Kidney (tissue), 14 donors: Measurements from ENCODE around the gene LDLRAD3. TPM values are rescaled to one million over a fixed set of nuclear protein-coding genes. Genes with fewer than 3 reads are reported as not detected.

Source experiments
- DNase-seq, 5 donors: peaks; one replicate each; pipeline ENCODE4 v3.0.0-alpha.2; 2013 to 2020
- FAIRE-seq: peaks from 2 replicates; lab custom pipeline; 2012; peaks lifted over from hg19 to GRCh38; lab: Jason Lieb, UNC
- H3K27ac ChIP-seq, 2 donors: one replicate each; pipeline ENCODE4 v1.7.0; 2013; ENCODE audit warnings: low read depth in 2 of 2, low read length in 2 of 2, inconsistent platforms in 1 of 2
- H3K27me3 ChIP-seq: one replicate; pipeline ENCODE4 v1.7.1; 2013; ENCODE audit warnings: low read length, inconsistent platforms; ENCODE audit not compliant: control insufficient read depth, insufficient read depth
- H3K36me3 ChIP-seq, 3 donors: one replicate each; pipeline versions ENCODE4 v1.7.0 to v1.7.1; 2013; ENCODE audit warnings: low read length in 3 of 3, control low read depth in 1 of 3, inconsistent platforms in 1 of 3; ENCODE audit not compliant: insufficient read depth in 3 of 3, control insufficient read depth in 2 of 3
- H3K4me1 ChIP-seq, 3 donors: one replicate each; pipeline versions ENCODE4 v1.7.0 to v1.7.1; 2013; ENCODE audit warnings: low read length in 3 of 3, inconsistent platforms in 1 of 3, low read depth in 1 of 3; ENCODE audit not compliant: control insufficient read depth in 2 of 3, insufficient read depth in 2 of 3
- H3K4me3 ChIP-seq, 3 donors: one replicate each; pipeline versions ENCODE4 v1.7.0 to v1.8.1; 2013; ENCODE audit warnings: low read length in 3 of 3, control low read depth in 1 of 3, inconsistent platforms in 1 of 3
- H3K9ac ChIP-seq, 3 donors: one replicate each; pipeline versions ENCODE4 v1.7.0 to v1.7.1; 2013; ENCODE audit warnings: low read length in 3 of 3, control low read depth in 1 of 3, inconsistent platforms in 1 of 3
- H3K9me3 ChIP-seq, 3 donors: one replicate each; pipeline versions ENCODE4 v1.7.0 to v1.7.1; 2013; ENCODE audit warnings: low read length in 3 of 3, control low read depth in 1 of 3, inconsistent platforms in 1 of 3; ENCODE audit not compliant: control insufficient read depth in 2 of 3, insufficient read depth in 1 of 3
- intact Hi-C: fragments of 100-400 bp; cut with DNase I; formaldehyde crosslinking; loops from one replicate; pipeline ENCODE4 v1.11.1; 2022
- polyA plus RNA-seq: library from polyadenylated mRNA; stranded (reverse); fragments of 350-450 nt; fragmentation: Illumina TruSeq; extraction: RNeasy Lipid Tissue Mini Kit (QIAGEN cat#74804); gene quantifications from one replicate; pipeline ENCODE4 v1.2.3, GENCODE V29; 2014; ENCODE audit warnings: low read depth, low replicate concordance; ENCODE audit not compliant: insufficient read depth
- total RNA-seq: library from RNA; stranded (reverse); fragmentation: NEBNext Ultra II Directional; extraction: Animal tissue kit (Norgen Biotek cat#: 25700); gene quantifications from one replicate; pipeline ENCODE4 v1.2.1, GENCODE V29; 2021
- TF ChIP-seq, protein P1 (sequence below): IDR thresholded peaks from 3 replicates; pipeline ENCODE4 v1.5.1; 2012; ENCODE audit warnings: mild to moderate bottlenecking, moderate library complexity, borderline replicate concordance; ENCODE audit not compliant: insufficient read depth; ENCODE audit errors: extremely low read depth
- donor health status: control.
- donor health status: control.
- donor health status: control.
- donor health status: control.
- donor health status: control.
- donor health status: DM: yes; HTN: yes; CAD: no.
- donor health status: Normal renal cell carcinoma (clear cell type).

LDLRAD3 gene
- total and polyA plus RNA-seq, 2 donors from 2014 or later: 1.2 to 14.2 TPM

DNA sequence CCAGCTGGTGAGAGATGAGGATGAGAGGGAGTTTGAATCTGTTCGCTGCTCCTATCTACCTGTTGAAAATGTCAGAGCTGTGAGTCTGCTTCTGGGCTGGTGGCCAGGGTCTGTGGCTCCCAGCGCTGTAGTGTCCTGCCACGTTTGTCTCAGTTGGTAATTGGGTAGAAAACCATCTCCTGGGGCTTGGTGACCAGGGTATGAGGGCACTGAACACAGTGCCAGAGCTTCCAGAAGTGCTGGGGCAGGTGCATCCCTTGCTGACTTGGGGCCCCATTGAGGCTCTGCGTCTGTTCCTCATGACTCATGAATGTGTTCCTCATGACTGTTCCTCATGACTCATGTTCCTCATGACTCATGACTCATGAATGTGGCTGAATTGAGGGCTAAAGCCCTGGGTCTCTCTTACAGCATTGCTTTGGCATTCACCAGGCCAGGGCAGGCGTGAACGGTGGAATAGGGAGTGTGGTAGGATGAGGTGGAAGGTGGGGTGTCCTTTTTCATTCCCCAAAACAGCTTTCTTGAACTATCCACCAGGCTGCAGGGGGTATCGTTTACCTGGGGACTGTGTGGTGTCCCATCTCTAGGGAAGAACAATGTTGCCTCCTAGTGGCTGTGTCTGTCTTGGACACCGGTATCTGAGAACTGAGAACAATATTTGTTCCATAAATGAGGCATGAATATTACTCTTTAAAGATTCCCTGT, 205.8 kb downstream of the LDLRAD3 start:
- FAIRE-seq: no peak
- peaks cover 0 to 8% (median 4%) of the 10 kb centered on the region in 3 donors for H3K4me1 ChIP-seq
- intact Hi-C loops: no loop called here
- peak overlapping the region in 1 of 2 donors; percentile 27 for H3K27ac ChIP-seq
- TF ChIP-seq, protein P1, sequence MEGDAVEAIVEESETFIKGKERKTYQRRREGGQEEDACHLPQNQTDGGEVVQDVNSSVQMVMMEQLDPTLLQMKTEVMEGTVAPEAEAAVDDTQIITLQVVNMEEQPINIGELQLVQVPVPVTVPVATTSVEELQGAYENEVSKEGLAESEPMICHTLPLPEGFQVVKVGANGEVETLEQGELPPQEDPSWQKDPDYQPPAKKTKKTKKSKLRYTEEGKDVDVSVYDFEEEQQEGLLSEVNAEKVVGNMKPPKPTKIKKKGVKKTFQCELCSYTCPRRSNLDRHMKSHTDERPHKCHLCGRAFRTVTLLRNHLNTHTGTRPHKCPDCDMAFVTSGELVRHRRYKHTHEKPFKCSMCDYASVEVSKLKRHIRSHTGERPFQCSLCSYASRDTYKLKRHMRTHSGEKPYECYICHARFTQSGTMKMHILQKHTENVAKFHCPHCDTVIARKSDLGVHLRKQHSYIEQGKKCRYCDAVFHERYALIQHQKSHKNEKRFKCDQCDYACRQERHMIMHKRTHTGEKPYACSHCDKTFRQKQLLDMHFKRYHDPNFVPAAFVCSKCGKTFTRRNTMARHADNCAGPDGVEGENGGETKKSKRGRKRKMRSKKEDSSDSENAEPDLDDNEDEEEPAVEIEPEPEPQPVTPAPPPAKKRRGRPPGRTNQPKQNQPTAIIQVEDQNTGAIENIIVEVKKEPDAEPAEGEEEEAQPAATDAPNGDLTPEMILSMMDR: no peak
- H3K9me3 ChIP-seq: no peaks in the 10 kb centered on the region
- DNase-seq: peak in 4 of 5 donors; percentile 22 to 87 (median 71)
- H3K4me3 ChIP-seq: no peak overlapping the region
- H3K9ac ChIP-seq: no peak overlapping the region
- H3K36me3 ChIP-seq: no peaks in the 10 kb centered on the region
- no peaks in the 10 kb centered on the region for H3K27me3 ChIP-seq

DNA sequence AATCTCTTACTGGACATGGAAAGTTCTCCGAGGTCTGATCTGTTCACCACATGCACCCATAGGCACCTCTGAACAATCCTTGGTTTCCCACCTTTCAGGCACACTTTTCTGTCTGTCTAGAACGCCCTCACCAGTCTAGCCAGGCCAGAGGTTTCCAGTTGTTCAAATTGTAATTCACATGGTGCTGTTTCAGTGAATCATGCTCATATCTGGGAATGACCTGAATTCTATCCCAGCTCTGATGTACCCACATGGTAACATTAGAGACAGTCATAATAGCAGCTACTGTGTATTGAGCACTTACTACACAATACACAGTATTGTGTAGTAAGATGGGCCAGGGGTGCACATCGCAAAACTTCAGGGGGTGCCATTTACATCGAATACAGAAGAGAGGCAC, 207.1 kb downstream of the LDLRAD3 start:
- no peaks in the 10 kb centered on the region for H3K36me3 ChIP-seq
- DNase-seq (peak in 1 of 5 donors; percentile 17), FAIRE-seq (no peak)
- peaks cover 0 to 8% (median 6%) of the 10 kb centered on the region in 3 donors for H3K4me1 ChIP-seq
- TF ChIP-seq, protein P1: no peak
- no peak overlapping the region for H3K9ac ChIP-seq
- no peak overlapping the region for H3K27ac ChIP-seq
- intact Hi-C loops: no loop called here
- no peaks in the 10 kb centered on the region for H3K9me3 ChIP-seq
- no peak overlapping the region for H3K4me3 ChIP-seq
- H3K27me3 ChIP-seq: no peaks in the 10 kb centered on the region

DNA sequence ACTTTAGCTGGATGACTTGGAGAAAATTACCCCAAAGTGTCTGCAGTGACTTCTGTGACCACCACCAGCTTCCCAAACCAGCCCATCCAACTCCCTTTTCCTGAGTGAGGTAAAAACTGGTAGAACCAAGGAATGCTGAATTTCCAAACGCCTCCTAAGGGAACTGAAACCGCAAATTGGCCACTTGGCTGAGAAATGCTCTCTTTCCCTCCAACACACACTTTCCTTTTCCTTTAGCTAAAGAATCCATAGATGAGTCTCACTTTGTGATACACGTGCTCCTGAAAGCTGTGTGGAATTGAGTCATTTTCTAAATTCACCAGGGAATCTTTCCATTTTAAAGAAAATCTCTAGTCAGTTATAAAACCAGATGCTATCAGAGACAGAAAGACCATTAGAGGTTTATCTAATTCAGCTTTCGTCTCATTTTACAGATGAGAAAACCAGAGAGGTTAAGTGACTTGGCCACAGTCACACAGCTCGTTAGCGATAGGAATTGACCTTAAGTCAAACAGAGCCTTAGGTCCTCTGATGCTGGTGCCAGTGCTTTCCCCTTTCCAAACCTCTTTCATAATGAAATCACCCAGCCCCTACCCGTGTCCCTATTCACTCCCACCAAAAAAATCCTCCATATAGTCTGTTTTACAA, 208.2 kb downstream of the LDLRAD3 start:
- Histone ChIP-seq H3K9ac (no peak overlapping the region), H3K27ac (no peak overlapping the region), H3K4me1 (peaks cover 0 to 13% (median 8%) of the 10 kb centered on the region in 3 donors), H3K9me3 (no peaks in the 10 kb centered on the region), H3K4me3 (no peak overlapping the region), H3K27me3 (no peaks in the 10 kb centered on the region), H3K36me3 (no peaks in the 10 kb centered on the region)
- intact Hi-C loops: no loop called here
- TF ChIP-seq, protein P1: no peak
- DNase-seq (peak in 1 of 5 donors; percentile 7), FAIRE-seq (no peak)
